HT-29 (cell line): ENCODE results near the gene RINL. TPM values are rescaled to one million over a fixed set of nuclear protein-coding genes. Genes with fewer than 3 reads are reported as not detected.

Source experiments
- DNase-seq: peaks from one replicate; pipeline ENCODE4 v3.0.0-alpha.2; 2015; ENCODE audit warnings: low spot score
- total RNA-seq: library from RNA; depleted of rRNA; stranded (reverse); fragments of >200 nt; shearing (Covaris generic); gene quantifications from 2 replicates; pipeline ENCODE4 v1.2.3, GENCODE V29; 2014; rRNA removed

The RINL gene, protein sequence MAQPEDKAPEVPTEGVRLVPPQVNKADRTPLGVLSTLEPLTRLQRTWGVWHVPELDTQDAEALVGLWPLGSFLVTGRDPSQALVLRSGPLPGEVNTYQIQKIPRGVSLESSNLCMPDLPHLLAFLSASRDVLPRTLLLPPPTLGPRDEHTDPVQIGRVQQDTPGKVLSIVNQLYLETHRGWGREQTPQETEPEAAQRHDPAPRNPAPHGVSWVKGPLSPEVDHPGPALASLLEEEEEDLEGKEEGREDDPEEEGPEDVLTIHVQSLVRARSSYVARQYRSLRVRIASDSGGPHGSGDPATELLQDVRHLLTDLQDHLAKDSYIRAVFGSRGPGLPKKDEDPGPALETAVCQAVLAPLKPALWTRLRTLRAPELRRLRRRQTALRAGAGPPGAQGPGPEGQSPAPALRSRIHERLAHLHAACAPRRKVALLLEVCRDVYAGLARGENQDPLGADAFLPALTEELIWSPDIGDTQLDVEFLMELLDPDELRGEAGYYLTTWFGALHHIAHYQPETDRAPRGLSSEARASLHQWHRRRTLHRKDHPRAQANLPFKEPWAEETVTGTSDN
- 8.6 and 13.1 TPM in 2 replicates for total RNA-seq

DNA sequence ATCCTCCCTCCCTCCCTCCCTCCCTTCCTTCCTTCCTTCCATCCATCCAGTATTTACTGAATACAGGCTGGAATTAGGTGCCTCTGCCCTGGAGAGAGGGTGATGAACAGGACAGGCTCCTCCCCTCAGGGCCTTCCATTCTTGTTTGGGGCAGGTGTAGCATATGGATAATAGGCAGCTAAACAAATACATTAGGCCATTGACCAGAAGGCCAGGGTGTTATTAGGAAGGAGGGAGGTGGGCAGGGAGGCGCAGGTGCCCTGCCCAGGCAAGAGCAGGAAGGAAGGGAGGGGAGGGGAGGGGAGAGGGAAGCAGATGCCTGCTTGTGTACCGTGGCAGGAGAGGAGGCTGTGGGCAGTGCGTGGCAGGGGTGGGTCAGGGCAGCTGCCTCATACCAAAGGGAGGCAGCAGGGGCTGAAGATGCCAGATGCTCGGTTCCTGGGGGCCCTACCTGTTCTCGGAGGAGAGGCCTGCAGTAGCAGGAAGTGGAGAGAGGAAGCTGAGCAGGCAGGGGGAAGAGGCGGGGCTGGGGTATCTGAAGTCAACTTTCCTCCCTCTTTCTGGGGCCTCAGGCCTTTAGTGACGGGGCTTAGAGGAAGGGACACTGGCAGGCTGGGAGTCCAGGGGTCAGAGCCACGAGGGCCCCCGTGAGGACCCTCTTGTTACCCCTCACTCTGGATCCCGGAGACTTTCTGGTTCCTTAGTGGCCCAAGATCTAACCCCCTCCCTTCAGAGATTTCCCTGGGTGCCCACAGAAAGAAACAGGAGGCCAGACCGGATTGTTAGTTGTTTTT, at the start of gene RINL:
RINL (minus strand) TSS at position 495 of the 794 bp plus-strand sequence. CDS start 1,533 bp downstream, outside the sequence.
- peak; percentile 97 for DNase-seq

DNA sequence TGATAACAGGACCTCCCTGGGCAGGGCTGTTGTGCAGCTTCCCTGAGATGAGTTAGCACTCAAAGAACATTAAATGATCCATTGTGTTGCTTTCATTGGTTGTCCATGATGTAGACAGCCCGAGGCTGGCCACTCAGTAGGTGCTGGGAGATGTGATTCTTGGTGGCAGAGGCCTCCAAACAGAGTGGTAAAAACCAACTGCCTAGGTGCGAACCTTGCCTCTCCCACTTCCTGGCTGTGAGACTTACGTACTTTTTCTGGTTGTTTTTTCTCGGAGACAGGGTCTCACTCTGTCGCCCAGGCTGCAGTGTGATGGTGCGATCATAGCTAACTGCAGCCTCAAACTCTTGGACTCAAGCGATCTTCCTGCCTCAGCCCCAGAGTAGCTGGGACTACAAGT, 46.3 kb upstream of the RINL start:
- DNase-seq, result no peak

DNA sequence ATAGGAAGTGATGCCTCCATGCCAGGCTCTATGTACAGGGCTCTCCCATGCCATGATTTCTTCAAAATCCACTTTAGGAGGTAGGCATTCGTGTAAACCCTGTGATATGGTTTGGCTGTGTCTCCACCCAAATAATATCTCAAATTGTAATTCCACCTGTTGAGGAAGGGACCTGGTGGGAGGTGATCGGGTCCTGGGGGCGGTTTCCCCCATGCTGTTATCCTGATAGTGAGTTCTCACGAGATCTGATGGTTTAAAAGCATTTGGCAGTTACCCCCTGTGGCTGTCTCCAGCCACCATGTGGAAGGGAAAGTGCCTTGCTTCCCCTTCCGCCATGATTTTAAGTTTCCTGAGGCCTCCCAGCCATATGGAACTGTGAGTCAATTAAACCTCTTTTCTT, 44.4 kb upstream of the RINL start:
- no peak for DNase-seq

- no peak for DNase-seq
Observed at GRCh38 chr19:38921420-38922274, 43.6 kb upstream of the RINL start.

DNA sequence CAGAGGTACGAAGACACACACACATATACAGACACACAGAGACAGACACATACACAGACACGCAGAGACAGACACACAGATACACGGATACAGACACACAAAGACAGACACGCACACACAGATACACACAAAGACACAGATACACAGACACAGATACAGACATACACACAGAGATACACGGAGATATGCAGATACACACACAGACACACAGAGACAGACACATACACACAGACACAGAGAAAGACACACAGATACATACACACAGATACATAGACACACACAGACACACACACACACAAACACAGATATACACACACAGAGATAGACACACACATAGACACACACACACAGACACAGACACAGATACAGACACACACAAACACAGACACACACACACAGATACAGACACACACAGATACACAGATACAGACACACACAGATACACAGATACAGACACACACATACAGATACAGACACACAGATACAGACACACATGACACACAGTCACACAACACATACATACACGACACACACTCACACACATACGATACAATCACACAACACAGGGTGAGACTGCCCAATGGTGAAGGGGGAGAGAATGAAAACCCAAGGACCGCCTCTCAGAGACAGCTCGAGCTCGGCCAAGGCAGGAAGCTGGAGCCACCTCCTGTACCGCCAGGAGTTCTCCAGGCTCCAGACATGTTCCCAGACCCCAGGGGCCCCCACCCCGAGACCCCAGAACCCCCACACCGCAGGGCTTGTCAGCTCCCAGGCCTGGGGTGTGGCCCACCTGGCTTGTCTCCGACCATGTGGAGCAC, 42.7 kb upstream of the RINL start:
- no peak for DNase-seq

DNA sequence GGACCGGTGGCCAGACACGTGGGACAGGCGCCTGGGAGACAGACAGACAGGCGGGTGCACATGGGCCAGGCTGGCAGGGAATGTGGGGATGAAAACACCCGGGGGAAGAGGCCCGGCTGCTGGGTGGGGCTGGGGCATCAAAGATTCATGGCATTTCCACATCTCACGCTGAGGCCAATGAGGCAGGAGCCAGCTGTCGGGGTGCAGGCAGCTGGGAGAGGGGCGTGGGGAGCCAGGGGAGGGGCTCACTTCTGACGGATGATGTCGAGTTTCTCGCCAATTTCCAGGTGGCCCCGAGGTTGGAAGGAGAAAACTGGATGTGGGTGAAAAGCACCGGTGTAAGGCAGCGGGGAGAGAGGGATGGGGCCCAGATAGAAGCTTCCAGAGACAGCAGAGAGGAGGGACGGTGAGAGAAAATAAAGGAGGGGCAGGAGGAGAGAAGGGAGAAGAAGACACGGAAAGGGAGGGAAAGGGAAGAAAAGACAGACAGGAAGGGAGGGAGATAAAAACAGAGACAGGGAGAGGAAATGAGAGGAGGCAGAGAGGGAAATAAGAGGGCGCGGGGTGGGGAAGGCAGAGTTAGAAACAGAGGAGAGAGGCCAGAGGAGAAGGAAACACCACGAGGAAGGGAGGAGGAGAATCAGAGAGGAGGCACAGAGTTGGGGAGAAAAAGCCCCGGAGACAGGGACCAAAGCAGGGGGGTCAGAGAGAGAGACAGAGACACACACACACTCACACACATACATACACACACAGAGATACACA, 41.9 kb upstream of the RINL start:
- no peak for DNase-seq

- DNase-seq, result no peak
Observed at GRCh38 chr19:38918526-38918925, 40.5 kb upstream of the RINL start.

DNA sequence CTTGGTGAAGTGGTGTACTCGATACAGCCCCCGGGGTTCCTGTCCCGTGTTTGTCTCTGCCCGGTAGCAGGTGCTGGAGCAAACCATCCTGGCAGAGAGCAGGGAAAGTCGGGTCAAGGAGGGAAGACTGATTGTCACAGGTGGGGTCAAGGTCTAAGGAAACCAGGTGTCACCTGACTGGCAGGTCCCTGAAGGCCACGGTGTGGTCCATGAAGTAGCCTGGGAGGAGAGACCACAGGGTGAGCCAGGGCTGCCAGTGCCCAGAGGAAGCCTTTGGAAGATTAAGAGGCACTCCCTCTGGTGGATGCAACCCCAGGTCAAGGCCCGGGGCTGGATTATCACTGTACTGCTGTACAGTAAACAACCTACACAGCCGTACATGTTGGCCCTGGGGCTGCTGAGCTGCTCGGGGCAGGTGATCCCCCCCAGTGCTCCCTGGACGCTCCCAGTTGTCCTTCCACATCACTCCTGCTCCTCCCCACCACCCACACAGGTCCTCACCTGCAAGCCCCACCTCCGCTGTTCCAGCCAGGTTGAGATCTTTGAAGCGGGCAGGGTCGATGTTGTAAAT, 39.9 kb upstream of the RINL start:
- peak; percentile 83 for DNase-seq

GRCh38 chr19:38917516-38917915, 39.4 kb upstream of the RINL start:
- DNase-seq, result no peak

GRCh38 chr19:38915329-38916321, 37.5 kb upstream of the RINL start:
- DNase-seq, result no peak

DNA sequence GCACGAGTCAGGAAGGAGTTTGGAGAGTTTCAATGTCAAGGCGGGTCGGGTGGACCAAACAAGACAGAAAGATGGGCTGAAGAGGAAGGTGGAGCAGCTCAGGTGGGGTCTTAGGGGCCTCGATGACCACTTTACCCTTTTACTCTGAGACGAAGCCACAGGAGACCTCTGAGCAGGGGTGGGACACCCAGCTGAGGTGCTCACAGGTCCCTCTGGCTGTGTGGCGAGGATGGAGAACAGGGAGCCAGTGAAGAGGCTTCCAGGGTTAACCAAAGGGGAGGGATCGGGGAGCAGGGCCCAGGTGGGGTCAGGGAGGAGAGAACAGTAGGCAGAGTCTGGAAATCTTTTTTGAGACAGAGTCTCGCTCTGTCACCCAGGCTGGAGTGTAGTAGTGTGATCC, 35.9 kb upstream of the RINL start:
- DNase-seq, result no peak

- DNase-seq, result no peak
Observed at GRCh38 chr19:38912600-38913514, 34.8 kb upstream of the RINL start.

- DNase-seq, result no peak
Observed at GRCh38 chr19:38911388-38912001, 33.4 kb upstream of the RINL start.

- DNase-seq, result no peak
Observed at GRCh38 chr19:38910488-38910887, 32.4 kb upstream of the RINL start.

GRCh38 chr19:38908911-38909310, 30.8 kb upstream of the RINL start:
- no peak for DNase-seq

- no peak for DNase-seq
Observed at GRCh38 chr19:38907670-38908069, 29.6 kb upstream of the RINL start.

DNA sequence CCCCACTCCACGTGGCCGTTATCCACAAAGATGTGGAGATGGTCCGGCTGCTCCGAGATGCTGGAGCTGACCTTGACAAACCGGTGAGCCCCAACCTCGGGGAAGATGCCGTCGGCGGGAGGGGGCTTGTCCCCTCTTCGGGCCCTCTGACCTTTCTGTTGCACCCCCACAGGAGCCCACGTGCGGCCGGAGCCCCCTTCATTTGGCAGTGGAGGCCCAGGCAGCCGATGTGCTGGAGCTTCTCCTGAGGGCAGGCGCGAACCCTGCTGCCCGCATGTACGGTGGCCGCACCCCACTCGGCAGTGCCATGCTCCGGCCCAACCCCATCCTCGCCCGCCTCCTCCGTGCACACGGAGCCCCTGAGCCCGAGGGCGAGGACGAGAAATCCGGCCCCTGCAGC, 29.2 kb upstream of the RINL start:
- DNase-seq, result no peak
